HL-60/S4 (cell line): Measurements from ENCODE around the gene HCK.

Experiments used
- in situ Hi-C: fragments of 300-500 bp; cut with MboI; formaldehyde crosslinking; loops from 2 replicates; pipeline ENCODE4 v1.14.3; 2022; ENCODE audit warnings: low sequenced_read_pairs

The HCK gene

GRCh38 chr20:32052090-32052777 lies at the start of gene HCK:
TSS of gene HCK (plus strand) at chr20:32052242.
- in situ Hi-C loops, result no loop called here

GRCh38 chr20:32003325-32003724 lies 48.7 kb upstream of the HCK start:
- in situ Hi-C loops, result no loop called here

- in situ Hi-C loops, result no loop called here
Measured at GRCh38 chr20:32004963-32005362, 47.1 kb upstream of the HCK start.

DNA sequence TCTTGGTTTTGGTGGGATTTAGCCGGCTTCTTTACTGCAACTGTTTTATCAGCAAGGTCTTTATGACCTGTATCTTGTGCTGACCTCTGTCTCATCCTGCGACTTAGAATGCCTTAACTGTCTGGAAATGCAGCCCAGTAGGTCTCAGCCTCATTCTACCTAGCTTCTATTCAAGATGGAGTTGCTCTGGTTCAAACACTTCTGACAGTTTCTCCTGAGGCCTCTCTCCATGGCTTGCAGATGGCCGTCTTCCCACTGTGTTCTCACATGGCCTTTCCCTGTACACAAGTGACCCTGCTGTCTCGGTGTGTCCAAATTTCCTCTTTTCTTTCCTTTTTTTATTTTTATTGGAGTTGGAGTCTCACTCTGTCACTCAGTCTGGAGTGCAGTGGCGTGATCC lies 46.0 kb upstream of the HCK start:
- in situ Hi-C loops, result no loop called here

GRCh38 chr20:32006841-32007786 lies 44.9 kb upstream of the HCK start:
- in situ Hi-C loops, result no loop called here

GRCh38 chr20:32007787-32008616 lies 44.0 kb upstream of the HCK start:
- in situ Hi-C loops, result no loop called here

DNA sequence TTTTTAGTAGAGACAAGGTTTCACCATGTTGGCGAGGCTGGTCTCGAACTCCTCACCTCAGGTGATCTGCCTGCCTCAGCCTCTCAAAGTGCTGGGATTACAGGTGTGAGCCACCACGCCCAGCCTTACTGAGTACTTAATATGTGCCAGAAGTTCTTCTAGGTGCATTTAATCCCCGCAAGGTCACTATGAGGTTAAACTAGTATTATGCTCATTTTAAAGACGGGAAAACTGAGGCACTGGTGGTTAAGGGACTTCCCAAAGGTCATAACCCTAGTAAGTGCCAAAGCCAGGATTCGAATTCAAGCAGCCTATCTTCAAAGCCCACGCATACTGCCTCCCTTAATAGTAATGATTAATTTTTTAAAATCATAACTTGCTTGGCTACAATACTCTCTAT lies 42.5 kb upstream of the HCK start:
- in situ Hi-C loops, result no loop called here

- in situ Hi-C loops, result no loop called here
Measured at GRCh38 chr20:32010101-32010500, 41.9 kb upstream of the HCK start, which contains the start of gene CCM2L. TSS of gene CCM2L (plus strand) at chr20:32010438. CDS start at chr20:32010455, 17 bp downstream.

DNA sequence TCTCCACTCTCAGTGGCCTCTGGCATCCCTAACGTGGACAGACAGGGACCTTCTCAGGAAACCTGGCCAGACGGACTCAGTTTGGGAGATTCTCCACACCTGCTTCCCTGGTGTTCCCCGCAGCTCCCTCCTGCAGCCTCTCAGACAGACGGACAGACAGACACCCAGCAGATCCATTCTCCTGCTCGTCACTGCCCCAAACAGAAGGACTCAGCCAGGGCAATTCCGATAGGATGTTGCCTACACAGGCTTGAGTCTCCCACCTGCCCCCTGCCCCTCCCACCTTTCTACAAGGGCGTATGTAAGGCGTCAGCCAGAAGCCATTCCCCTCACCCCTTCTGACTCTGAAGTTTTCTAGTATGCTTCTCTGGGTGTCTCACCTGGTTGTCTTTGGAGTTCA lies 41.4 kb upstream of the HCK start:
- in situ Hi-C loops, result no loop called here

- in situ Hi-C loops, result no loop called here
Measured at GRCh38 chr20:32012159-32012688, 39.8 kb upstream of the HCK start.

DNA sequence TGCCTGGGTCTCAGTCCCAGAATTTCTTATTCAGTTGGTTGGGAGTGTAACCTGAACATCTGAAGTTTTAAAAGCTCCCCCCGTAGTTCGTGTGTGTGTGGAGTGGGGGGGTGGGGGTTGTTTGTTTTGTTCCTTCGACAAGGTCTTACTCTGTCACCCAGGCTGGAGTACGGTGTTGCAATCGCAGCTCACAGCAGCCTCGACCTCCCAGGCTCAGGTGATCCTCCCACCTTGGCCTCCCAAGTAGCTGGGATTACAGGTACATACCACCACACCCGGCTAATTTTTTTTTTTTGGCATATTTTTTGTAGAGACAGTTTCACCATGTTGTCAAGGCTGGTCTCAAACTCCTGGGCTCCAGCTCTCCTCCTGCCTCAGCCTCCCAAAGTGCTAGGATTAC lies 38.7 kb upstream of the HCK start:
- in situ Hi-C loops, result no loop called here

- in situ Hi-C loops, result no loop called here
Measured at GRCh38 chr20:32017711-32018251, 34.3 kb upstream of the HCK start.

DNA sequence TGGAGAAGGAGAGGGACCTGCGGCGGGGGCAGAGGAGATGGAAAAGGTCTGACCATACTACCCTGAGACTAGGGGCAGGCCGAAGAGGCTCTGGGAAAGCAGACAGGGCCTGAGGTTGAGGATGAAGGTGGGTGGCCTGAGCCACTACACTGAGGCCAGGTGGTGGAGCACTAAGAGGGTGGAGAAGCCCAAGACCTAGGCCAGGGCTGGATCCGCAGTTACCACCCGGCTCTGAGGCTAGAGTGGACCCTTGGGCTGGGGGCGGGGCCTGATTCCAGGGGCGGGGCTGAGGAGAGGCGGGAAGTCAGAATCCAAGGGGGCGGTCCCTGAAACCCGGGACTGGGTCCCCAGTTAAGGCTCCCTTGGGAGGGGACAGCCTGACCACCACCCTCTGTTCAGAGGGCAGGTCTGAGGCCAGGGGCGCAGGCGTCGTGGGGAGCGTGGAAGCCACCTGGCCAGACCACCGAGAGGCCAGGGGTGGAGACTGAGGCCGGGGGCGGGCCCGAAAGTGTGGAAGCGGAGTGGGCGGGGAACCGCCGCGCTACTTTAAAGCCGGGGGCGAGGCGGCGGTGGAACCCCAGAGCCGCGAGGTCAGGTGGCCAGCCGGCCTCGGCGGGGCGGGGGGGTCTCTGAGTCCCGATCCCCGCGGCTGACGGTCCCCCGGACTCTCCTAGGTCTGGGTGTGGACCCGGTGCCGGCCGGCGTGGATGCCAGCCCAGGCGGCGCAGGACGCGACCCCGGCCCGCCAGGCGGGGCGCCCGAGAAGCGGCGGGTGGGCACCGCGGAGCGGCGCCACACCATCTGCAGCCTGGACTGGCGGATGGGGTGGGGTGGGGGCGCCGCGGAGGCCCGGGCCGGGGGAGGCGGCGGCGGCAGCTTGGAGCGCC lies 33.5 kb upstream of the HCK start:
- in situ Hi-C loops, result no loop called here

GRCh38 chr20:32019156-32019510 lies 32.9 kb upstream of the HCK start:
- in situ Hi-C loops, result no loop called here

DNA sequence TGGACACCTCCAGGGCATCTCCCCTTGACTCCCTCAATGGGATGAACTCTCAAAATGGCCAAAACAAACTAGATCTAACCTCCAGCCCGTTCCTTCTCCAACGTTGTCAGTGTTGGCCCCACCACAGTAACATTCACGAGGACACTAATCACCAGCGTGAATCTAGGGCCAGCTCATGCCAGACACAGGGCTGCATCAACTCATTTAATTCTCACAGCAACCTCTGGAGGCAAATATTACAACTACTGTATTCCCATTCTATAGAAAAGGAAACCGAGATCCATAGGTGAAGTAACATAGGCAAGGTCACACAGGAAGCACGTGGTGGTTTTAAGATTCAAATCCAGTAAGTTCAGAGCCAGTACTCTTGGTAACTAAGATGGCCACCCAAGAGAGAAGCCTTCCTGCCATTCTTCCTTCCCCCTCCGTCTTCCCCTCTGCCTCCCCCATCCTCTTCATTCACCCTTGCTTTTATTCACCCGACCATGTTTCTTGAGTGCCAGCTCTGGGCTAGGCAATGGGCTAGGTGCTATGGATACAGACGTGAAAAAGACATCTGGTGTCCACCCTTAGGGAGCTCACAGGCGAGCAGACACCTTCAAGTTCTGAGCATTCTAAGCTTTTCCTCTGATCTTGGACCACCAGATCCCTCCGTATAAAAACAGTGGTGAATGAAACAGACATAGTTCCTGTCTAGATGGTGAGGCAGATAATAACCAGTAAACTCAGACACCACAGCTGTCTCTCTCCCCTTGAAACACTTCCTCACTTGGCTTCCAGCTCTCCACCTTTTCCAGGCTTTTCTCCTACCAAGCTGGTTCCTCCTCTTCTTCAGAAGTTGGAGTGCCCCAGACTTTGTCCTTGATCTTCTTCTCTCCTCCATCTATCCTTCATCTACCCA lies 32.2 kb upstream of the HCK start:
- in situ Hi-C loops, result loop anchor here (10.0 kb wide), 1 partner anchor 195 kb away; no protein-coding TSS in a partner anchor

GRCh38 chr20:32021091-32021490 lies 31.0 kb upstream of the HCK start:
- in situ Hi-C loops, result loop anchor here (10.0 kb wide), 1 partner anchor 196 kb away; no protein-coding TSS in a partner anchor

GRCh38 chr20:32024683-32025295 lies 27.3 kb upstream of the HCK start:
- in situ Hi-C loops, result loop anchor here (10.0 kb wide), 1 partner anchor 200 kb away; no protein-coding TSS in a partner anchor

- in situ Hi-C loops, result loop anchor here (10.0 kb wide), 1 partner anchor 203 kb away; no protein-coding TSS in a partner anchor
Measured at GRCh38 chr20:32027643-32028042, 24.4 kb upstream of the HCK start.
